ENCODE data around the gene CSNK2A3. TPM values are rescaled to one million over a fixed set of nuclear protein-coding genes. Genes with fewer than 3 reads are reported as not detected.

Gene CSNK2A3
- total RNA-seq, 2 experiments from 2014 or later, result 0.63 to 0.82 TPM

DNA sequence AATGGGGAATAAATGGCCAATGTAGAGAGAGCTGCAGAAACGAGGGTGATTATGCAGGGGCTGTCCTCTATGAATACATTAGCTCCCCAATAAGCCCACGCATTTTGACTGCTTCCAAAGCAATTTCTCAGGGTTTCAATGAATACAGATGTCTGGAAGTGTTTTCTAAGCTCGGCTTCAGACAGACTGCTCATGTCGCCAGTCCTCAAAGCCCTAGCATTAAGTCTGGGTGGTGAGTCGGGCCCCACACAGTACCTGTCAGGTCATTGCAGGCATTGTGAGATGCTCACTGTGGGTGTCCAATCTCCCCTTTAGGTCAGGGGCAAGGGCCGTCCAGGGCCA is 17.9 kb upstream of the CSNK2A3 start:
- no peak for DNase-seq (ENCODE audit: low spot score)
- no peaks in the 10 kb centered on the region for H3K9me2 ChIP-seq (ENCODE audit: insufficient read depth, low read length)
- no peak overlapping the region for H3K4me2 ChIP-seq (ENCODE audit: low read length)
- H2AFZ ChIP-seq (ENCODE audit: low read length), result no peak overlapping the region
- H3K79me2 ChIP-seq (ENCODE audit: insufficient read depth, low read depth, low read length), result no peaks in the 10 kb centered on the region
- H3K4me3 ChIP-seq (ENCODE audit: low read depth, low read length, poor library complexity, severe bottlenecking), result no peak overlapping the region
- no peaks in the 10 kb centered on the region for H3K36me3 ChIP-seq (ENCODE audit: insufficient read depth, low read length)
- intact Hi-C loops (cut with micrococcal nuclease; ENCODE audit: unreplicated experiment), result no loop called here
- H3K27ac ChIP-seq (ENCODE audit: low read depth, low read length, poor library complexity, severe bottlenecking), result no peak overlapping the region
- no peaks in the 10 kb centered on the region for H3K4me1 ChIP-seq (ENCODE audit: insufficient read depth, low read length, poor library complexity, severe bottlenecking)
- H4K20me1 ChIP-seq (ENCODE audit: insufficient read depth, low read length), result no peaks in the 10 kb centered on the region
- CTCF ChIA-PET (ENCODE audit: unreplicated experiment), result no interaction called here
- POLR2A ChIA-PET, result no interaction called here
- no TSS peak for BruUV-seq (replicated peaks)
- TF ChIP-seq, protein P1, sequence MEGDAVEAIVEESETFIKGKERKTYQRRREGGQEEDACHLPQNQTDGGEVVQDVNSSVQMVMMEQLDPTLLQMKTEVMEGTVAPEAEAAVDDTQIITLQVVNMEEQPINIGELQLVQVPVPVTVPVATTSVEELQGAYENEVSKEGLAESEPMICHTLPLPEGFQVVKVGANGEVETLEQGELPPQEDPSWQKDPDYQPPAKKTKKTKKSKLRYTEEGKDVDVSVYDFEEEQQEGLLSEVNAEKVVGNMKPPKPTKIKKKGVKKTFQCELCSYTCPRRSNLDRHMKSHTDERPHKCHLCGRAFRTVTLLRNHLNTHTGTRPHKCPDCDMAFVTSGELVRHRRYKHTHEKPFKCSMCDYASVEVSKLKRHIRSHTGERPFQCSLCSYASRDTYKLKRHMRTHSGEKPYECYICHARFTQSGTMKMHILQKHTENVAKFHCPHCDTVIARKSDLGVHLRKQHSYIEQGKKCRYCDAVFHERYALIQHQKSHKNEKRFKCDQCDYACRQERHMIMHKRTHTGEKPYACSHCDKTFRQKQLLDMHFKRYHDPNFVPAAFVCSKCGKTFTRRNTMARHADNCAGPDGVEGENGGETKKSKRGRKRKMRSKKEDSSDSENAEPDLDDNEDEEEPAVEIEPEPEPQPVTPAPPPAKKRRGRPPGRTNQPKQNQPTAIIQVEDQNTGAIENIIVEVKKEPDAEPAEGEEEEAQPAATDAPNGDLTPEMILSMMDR (conservative IDR thresholded peaks at IDR 0.05; ENCODE audit: low read length), result no peak
- TF ChIP-seq EZH2phosphoT487 (IDR thresholded peaks at IDR 0.05; ENCODE audit: borderline replicate concordance, low read depth, low read length), result no peak
- no peaks in the 10 kb centered on the region for H3K9me3 ChIP-seq (ENCODE audit: low read length)

DNA sequence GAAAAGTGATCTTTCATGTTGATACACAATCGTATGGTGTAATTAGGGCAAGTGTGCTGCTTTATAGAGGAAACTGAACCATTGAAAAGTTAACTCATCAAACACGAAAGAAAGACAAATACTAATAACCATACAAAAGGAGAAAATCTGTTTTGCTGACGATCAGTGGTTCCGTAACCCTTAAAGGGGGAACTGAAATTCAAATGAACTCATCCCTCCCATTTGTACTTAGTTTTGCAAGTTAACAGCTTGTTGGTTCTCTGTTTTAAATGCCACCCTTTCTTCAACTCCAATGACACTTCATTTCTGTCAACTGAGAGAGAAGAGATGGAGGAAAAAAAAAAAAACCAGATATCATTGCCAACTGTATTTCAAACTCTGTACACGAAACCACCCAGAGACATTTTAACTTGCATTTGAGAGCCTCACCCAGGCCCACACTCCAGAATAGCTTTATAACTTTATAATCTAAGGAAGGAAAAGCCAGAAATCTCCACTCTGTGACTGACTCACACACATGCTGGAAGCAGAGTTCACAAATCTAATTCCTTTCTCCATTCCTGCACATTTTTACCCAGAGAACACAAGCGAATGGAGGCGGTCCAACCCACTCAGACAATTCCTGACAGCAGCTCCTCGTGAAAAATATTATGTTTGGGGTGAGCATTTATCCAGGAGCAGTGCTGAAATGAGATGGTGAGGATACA is 17.4 kb upstream of the CSNK2A3 start:
- H3K4me1 ChIP-seq (ENCODE audit: insufficient read depth, low read length, poor library complexity, severe bottlenecking), result no peaks in the 10 kb centered on the region
- POLR2A ChIA-PET, result no interaction called here

DNA sequence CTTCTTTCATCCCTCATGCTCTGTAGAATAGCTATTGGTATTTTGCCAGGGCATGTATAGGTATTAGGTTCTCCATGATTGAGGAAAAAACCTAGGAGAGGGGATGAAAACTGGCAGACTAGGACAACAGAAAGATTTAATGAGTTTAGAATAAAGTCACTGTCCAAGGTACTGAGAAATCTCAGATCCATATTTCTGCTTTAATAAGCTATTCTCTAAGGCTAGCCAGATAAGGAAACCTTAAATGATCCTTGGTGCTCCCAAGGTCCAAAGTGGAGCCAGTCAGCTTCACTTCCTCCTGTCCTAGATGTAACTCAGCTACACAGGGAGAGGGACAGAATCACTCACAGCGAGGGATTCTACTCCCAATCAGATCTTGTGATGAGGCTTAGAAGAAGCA is 13.7 kb upstream of the CSNK2A3 start:
- TF ChIP-seq, protein P1 (conservative IDR thresholded peaks at IDR 0.05; ENCODE audit: low read length), result no peak
- Histone ChIP-seq H3K9me2 (ENCODE audit: insufficient read depth, low read length) (no peaks in the 10 kb centered on the region), H3K27ac (ENCODE audit: low read depth, low read length, poor library complexity, severe bottlenecking) (no peak overlapping the region), H3K4me3 (ENCODE audit: low read depth, low read length, poor library complexity, severe bottlenecking) (no peak overlapping the region), H4K20me1 (ENCODE audit: insufficient read depth, low read length) (no peaks in the 10 kb centered on the region), H3K4me2 (ENCODE audit: low read length) (no peak overlapping the region), H3K9me3 (ENCODE audit: low read length) (no peaks in the 10 kb centered on the region), H2AFZ (ENCODE audit: low read length) (no peak overlapping the region), H3K4me1 (ENCODE audit: insufficient read depth, low read length, poor library complexity, severe bottlenecking) (no peaks in the 10 kb centered on the region), H3K79me2 (ENCODE audit: insufficient read depth, low read depth, low read length) (no peaks in the 10 kb centered on the region), H3K36me3 (ENCODE audit: insufficient read depth, low read length) (no peaks in the 10 kb centered on the region)
- BruUV-seq (replicated peaks), result no TSS peak
- POLR2A ChIA-PET, result no interaction called here
- DNase-seq (ENCODE audit: low spot score), result no peak
- CTCF ChIA-PET (ENCODE audit: unreplicated experiment), result no interaction called here
- intact Hi-C loops (cut with micrococcal nuclease; ENCODE audit: unreplicated experiment), result no loop called here

More for the DNA sequence above, 17.4 kb upstream of the CSNK2A3 start:
- BruUV-seq (replicated peaks), result no TSS peak
- Histone ChIP-seq H3K9me3 (ENCODE audit: low read length) (no peaks in the 10 kb centered on the region), H4K20me1 (ENCODE audit: insufficient read depth, low read length) (no peaks in the 10 kb centered on the region), H3K79me2 (ENCODE audit: insufficient read depth, low read depth, low read length) (no peaks in the 10 kb centered on the region), H3K9me2 (ENCODE audit: insufficient read depth, low read length) (no peaks in the 10 kb centered on the region), H3K4me2 (ENCODE audit: low read length) (no peak overlapping the region), H3K36me3 (ENCODE audit: insufficient read depth, low read length) (no peaks in the 10 kb centered on the region), H2AFZ (ENCODE audit: low read length) (no peak overlapping the region), H3K4me3 (ENCODE audit: low read depth, low read length, poor library complexity, severe bottlenecking) (no peak overlapping the region), H3K27ac (ENCODE audit: low read depth, low read length, poor library complexity, severe bottlenecking) (no peak overlapping the region)
- no peak for TF ChIP-seq EZH2phosphoT487 (IDR thresholded peaks at IDR 0.05; ENCODE audit: borderline replicate concordance, low read depth, low read length)
- TF ChIP-seq, protein P1 (conservative IDR thresholded peaks at IDR 0.05; ENCODE audit: low read length), result no peak
- DNase-seq (ENCODE audit: low spot score), result no peak
- CTCF ChIA-PET (ENCODE audit: unreplicated experiment), result no interaction called here
- intact Hi-C loops (cut with micrococcal nuclease; ENCODE audit: unreplicated experiment), result no loop called here
